Thyroid gland (tissue), 4 donors: ENCODE data around the gene CALD1.

Experiments used
- CTCF ChIP-seq, 6 experiments: fragments of 200-600 bp in 3 of 6; fragments of 450-650 bp in 3 of 6; sonication (generic) in 3 of 6; IDR thresholded peaks; one replicate each; pipeline ENCODE4 v1.5.1; 2016 to 2019; ENCODE audit warnings: antibody characterized with exemption in 6 of 6, mild to moderate bottlenecking in 2 of 6, inconsistent platforms in 1 of 6, moderate library complexity in 1 of 6
- POLR2A ChIP-seq, 2 donors: fragments of 450-650 bp; IDR thresholded peaks; one replicate each; pipeline ENCODE4 v1.6.1; 2017; ENCODE audit warnings: antibody characterized with exemption in 2 of 2, mild to moderate bottlenecking in 2 of 2, moderate library complexity in 1 of 2

DNA sequence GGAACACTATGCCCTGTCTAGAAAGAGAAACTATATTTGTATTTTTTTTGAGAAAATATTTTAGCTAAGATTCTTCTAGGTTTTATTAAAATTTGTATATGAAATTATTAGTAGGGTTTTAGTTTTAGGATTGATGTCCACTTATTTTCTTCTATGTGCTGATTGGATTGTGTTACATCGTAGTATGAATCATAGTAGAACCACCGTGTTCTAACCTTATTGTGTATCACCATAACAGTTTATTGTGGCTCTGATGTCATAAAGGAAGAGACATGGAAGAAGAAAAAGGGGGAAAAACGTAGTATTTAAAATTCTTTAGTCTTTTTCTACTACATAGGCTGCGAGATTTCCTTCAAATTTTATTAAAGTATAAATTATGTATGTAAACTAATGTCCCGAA is 208.7 kb downstream of the CALD1 start:
- TF ChIP-seq CTCF (IDR thresholded peaks at IDR 0.05) (no peak), POLR2A (IDR thresholded peaks at IDR 0.05) (no peak)
